AG09319 (cell line): ENCODE data around the gene UBA5.

Experiments
- DNase-seq: peaks from one replicate; pipeline ENCODE4 v3.0.0-alpha.2; 2010; ENCODE audit warnings: low read depth; ENCODE audit errors: extremely low read depth
- CTCF ChIP-seq: IDR thresholded peaks from 2 replicates; pipeline ENCODE4 v1.5.1; 2011; ENCODE audit warnings: low read depth, mild to moderate bottlenecking, inconsistent platforms, low read length, moderate library complexity

Gene UBA5

GRCh38 chr3:132662212-132662611 is 2.1 kb downstream of the UBA5 start:
- no peak for DNase-seq
- no peak for TF ChIP-seq CTCF

- TF ChIP-seq CTCF = no peak
- no peak for DNase-seq
Observed at GRCh38 chr3:132665230-132665745, 5.2 kb downstream of the UBA5 start.

GRCh38 chr3:132669256-132669777 is 9.2 kb downstream of the UBA5 start:
- no peak for TF ChIP-seq CTCF

GRCh38 chr3:132675408-132675807 is 15.3 kb downstream of the UBA5 start:
- no peak for TF ChIP-seq CTCF
- DNase-seq = no peak

More at GRCh38 chr3:132669256-132669777, 9.2 kb downstream of the UBA5 start:
- no peak for DNase-seq

GRCh38 chr3:132679911-132680310 is 19.8 kb downstream of the UBA5 start:
- TF ChIP-seq CTCF = no peak
- DNase-seq = no peak

- DNase-seq = no peak
- no peak for TF ChIP-seq CTCF
Observed at GRCh38 chr3:132681421-132681820, 21.3 kb downstream of the UBA5 start.

GRCh38 chr3:132682201-132682600 is 22.1 kb downstream of the UBA5 start:
- no peak for TF ChIP-seq CTCF

More at GRCh38 chr3:132682201-132682600, 22.1 kb downstream of the UBA5 start:
- no peak for DNase-seq
